ENCODE measurements around the gene MFSD2A. TPM values are rescaled to one million over a fixed set of nuclear protein-coding genes. Genes with fewer than 3 reads are reported as not detected.

The MFSD2A gene
- total and polyA plus RNA-seq, 9 of the 15 experiments (the other 6 are each of a cell fraction or from before 2014, with no cell fraction given): 0.06 to 0.40 (median 0.15) TPM; not detected in 4

GRCh38 chr1:39949891-39950290, 5.1 kb upstream of the MFSD2A start:
- peaks cover 0 to 4% of the 10 kb centered on the region in 2 experiments; a peak in 3 of 5 replicates for H3K4me1 ChIP-seq (replicated peaks in 1 of 2; ENCODE audit: control insufficient read depth in 2 of 2, insufficient read depth in 2 of 2, low read length in 2 of 2)
- no peaks in the 10 kb centered on the region for H3K9me1 ChIP-seq (ENCODE audit: control insufficient read depth, insufficient read depth, low read length)
- no TSS peak for BruUV-seq (replicated peaks)
- H2AFZ ChIP-seq (ENCODE audit: low read depth, low read length): no peak overlapping the region
- H3K27me3 ChIP-seq (ENCODE audit: control insufficient read depth in 2 of 2, insufficient read depth in 2 of 2, low read length in 2 of 2): peaks cover 26 to 36% of the 10 kb centered on the region in 2 experiments
- DNase-seq (ENCODE audit: extremely low read depth in 1 of 4, low spot score in 3 of 4): no peak
- ATAC-seq: no peak
- H3K36me3 ChIP-seq (ENCODE audit: control insufficient read depth, insufficient read depth, low read length): no peaks in the 10 kb centered on the region
- H3K9ac ChIP-seq (ENCODE audit: insufficient read depth in 1 of 2, low read depth in 2 of 2, low read length in 2 of 2): no peak overlapping the region
- no peaks in the 10 kb centered on the region for H3K9me3 ChIP-seq (replicated peaks; ENCODE audit: control insufficient read depth, insufficient read depth, low read depth, low read length)
- H3K4me2 ChIP-seq (ENCODE audit: insufficient read depth, low read length): no peak overlapping the region
- FAIRE-seq: no peak
- intact Hi-C loops (cut with micrococcal nuclease): no loop called here
- H3K79me2 ChIP-seq (ENCODE audit: control insufficient read depth, insufficient read depth, low read length): no peaks in the 10 kb centered on the region
- in situ Hi-C loops (cut with MboI): no loop called here
- H3K27ac ChIP-seq (ENCODE audit: extremely low read depth, low read depth, low read length): no peak overlapping the region
- POLR2A ChIA-PET: interaction anchor here (1.5 kb wide), 1 partner anchor 18 kb away, joined by 6 read pairs; no protein-coding TSS in a partner anchor
- WGBS (ENCODE audit: insufficient coverage, low coverage, missing lambda C conversion rate): 14% methylated on average over 2 of the region's 2 CpGs
- H4K20me1 ChIP-seq (replicated peaks; ENCODE audit: control insufficient read depth, insufficient read depth, low read length): no peaks in the 10 kb centered on the region
- no peak overlapping the region for H3K4me3 ChIP-seq
- TF ChIP-seq RBM34 (IDR thresholded peaks at IDR 0.05; ENCODE audit: borderline replicate concordance, insufficient read depth, low read length) (no peak), RERE (CRISPR knock-in tag; IDR thresholded peaks at IDR 0.05; ENCODE audit: borderline replicate concordance) (no peak), TBL1XR1 (IDR thresholded peaks at IDR 0.05; ENCODE audit: low read length in 2 of 2) (no peak), TCF7L2 (IDR thresholded peaks at IDR 0.05; ENCODE audit: low read depth, low read length) (no peak), ZNF24 (IDR thresholded peaks at IDR 0.05) (no peak), ZNF551 (CRISPR knock-in tag; IDR thresholded peaks at IDR 0.05) (no peak), ZNF561 (CRISPR knock-in tag; conservative IDR thresholded peaks at IDR 0.05) (no peak), THAP12 (CRISPR knock-in tag; IDR thresholded peaks at IDR 0.05) (no peak), ZFP1 (CRISPR knock-in tag; IDR thresholded peaks at IDR 0.05) (no peak), ZNF57 (CRISPR knock-in tag; IDR thresholded peaks at IDR 0.05) (no peak)
- CTCF ChIA-PET (ENCODE audit: low intra/inter-chr PET ratio): no interaction called here

Data from K562 (cell line).